ENCODE results near the gene KIF25.

KIF25 gene

DNA sequence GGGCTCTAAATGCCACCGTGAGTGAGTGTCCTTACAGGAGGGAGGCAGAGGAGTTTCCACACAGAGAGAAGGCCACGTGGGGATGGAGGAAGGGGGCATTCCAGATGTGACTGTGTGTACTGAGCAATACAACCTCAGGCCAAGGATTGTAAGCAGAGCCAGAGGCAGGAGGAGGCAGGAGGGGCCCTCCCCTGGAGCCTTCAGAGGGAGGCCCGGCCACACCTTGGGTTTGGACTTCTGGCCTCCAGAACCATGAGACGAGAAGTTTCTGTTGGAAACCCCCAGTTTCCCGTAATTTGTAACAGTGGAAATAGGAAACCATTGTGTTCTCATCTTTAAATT, 9.3 kb upstream of the KIF25 start:
- TF ChIP-seq CTCF (IDR thresholded peaks at IDR 0.05; ENCODE audit: extremely low read depth, missing control alignments): no peak
- no peak for DNase-seq (ENCODE audit: low spot score)

GRCh38 chr6:167988945-167989841, 8.3 kb upstream of the KIF25 start:
- DNase-seq (ENCODE audit: low spot score): no peak
- no peak for TF ChIP-seq CTCF (IDR thresholded peaks at IDR 0.05; ENCODE audit: extremely low read depth, missing control alignments)

GRCh38 chr6:167990016-167990945, 7.2 kb upstream of the KIF25 start:
- DNase-seq (ENCODE audit: low spot score): no peak
- TF ChIP-seq CTCF (IDR thresholded peaks at IDR 0.05; ENCODE audit: extremely low read depth, missing control alignments): no peak

- TF ChIP-seq CTCF (IDR thresholded peaks at IDR 0.05; ENCODE audit: extremely low read depth, missing control alignments): no peak
- no peak for DNase-seq (ENCODE audit: low spot score)
Measured at GRCh38 chr6:167993169-167993568, 4.3 kb upstream of the KIF25 start.

DNA sequence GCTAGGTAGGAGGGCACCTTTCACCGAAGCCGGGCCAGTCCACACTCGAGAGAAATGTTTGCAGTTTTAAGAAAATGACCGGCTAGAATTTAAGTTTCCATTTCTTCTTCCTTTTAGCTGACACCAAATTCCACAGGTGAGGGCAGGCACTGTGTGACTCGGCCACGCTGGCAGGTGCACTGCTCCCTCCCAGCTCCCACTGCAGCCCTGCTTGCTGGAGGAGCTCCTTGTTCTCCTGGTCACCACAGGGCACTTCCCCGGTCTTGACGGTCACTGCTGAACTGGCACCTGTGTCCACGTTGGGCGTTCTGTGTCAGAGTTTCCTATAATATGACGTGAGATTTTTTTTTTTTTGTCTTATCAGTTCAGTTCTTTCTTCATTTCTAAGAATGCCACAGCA, 3.6 kb upstream of the KIF25 start:
- no peak for TF ChIP-seq CTCF (IDR thresholded peaks at IDR 0.05; ENCODE audit: extremely low read depth, missing control alignments)
- no peak for DNase-seq (ENCODE audit: low spot score)

- no peak for TF ChIP-seq CTCF (IDR thresholded peaks at IDR 0.05; ENCODE audit: extremely low read depth, missing control alignments)
- DNase-seq (ENCODE audit: low spot score): no peak
Measured at GRCh38 chr6:167995302-167995701, 2.2 kb upstream of the KIF25 start.

- DNase-seq (ENCODE audit: low spot score): no peak
- TF ChIP-seq CTCF (IDR thresholded peaks at IDR 0.05; ENCODE audit: extremely low read depth, missing control alignments): no peak
Measured at GRCh38 chr6:167995731-167996151, 1.7 kb upstream of the KIF25 start.
